ENCODE measurements around the gene MRI1. TPM values are rescaled to one million over a fixed set of nuclear protein-coding genes. Genes with fewer than 3 reads are reported as not detected.

Gene MRI1
- total RNA-seq, 1 experiment from 2014 or later, result 30.2 TPM

- Mint-ChIP-seq H3K27me3 (ENCODE audit: unreplicated experiment) (no peaks in the 10 kb centered on the region), H3K36me3 (ENCODE audit: insufficient read depth, unreplicated experiment) (no peaks in the 10 kb centered on the region), H3K9me3 (ENCODE audit: low read depth, unreplicated experiment) (no peaks in the 10 kb centered on the region), H3K4me1 (ENCODE audit: low read depth, unreplicated experiment) (no peaks in the 10 kb centered on the region), H3K4me3 (ENCODE audit: low read depth, unreplicated experiment) (no peak overlapping the region), H3K27ac (ENCODE audit: unreplicated experiment) (no peak overlapping the region)
- no peak for TF ChIP-seq CTCF (IDR thresholded peaks at IDR 0.05; ENCODE audit: unreplicated experiment)
- no TSS peak for BruUV-seq (replicated peaks)
- intact Hi-C loops (cut with micrococcal nuclease; ENCODE audit: unreplicated experiment), result no loop called here
- CTCF ChIA-PET, result no interaction called here
- DNase-seq, result no peak
Observed at GRCh38 chr19:13723206-13723605, 41.1 kb upstream of the MRI1 start.

- TF ChIP-seq CTCF (IDR thresholded peaks at IDR 0.05; ENCODE audit: unreplicated experiment), result no peak
- CTCF ChIA-PET, result no interaction called here
- peaks cover 12% of the 10 kb centered on the region for H3K4me1 Mint-ChIP-seq (ENCODE audit: low read depth, unreplicated experiment)
- H3K4me3 Mint-ChIP-seq (ENCODE audit: low read depth, unreplicated experiment), result no peak overlapping the region
- H3K27ac Mint-ChIP-seq (ENCODE audit: unreplicated experiment), result no peak overlapping the region
- no peaks in the 10 kb centered on the region for H3K27me3 Mint-ChIP-seq (ENCODE audit: unreplicated experiment)
- H3K9me3 Mint-ChIP-seq (ENCODE audit: low read depth, unreplicated experiment), result no peaks in the 10 kb centered on the region
- intact Hi-C loops (cut with micrococcal nuclease; ENCODE audit: unreplicated experiment), result no loop called here
- DNase-seq, result no peak
- no TSS peak for BruUV-seq (replicated peaks)
- peaks cover 8% of the 10 kb centered on the region for H3K36me3 Mint-ChIP-seq (ENCODE audit: insufficient read depth, unreplicated experiment)
Observed at GRCh38 chr19:13726323-13726722, 38.0 kb upstream of the MRI1 start.

GRCh38 chr19:13727798-13728197 lies 36.5 kb upstream of the MRI1 start:
- BruUV-seq (replicated peaks), result no TSS peak
- CTCF ChIA-PET, result no interaction called here
- H3K27me3 Mint-ChIP-seq (ENCODE audit: unreplicated experiment), result no peaks in the 10 kb centered on the region
- DNase-seq, result no peak
- H3K27ac Mint-ChIP-seq (ENCODE audit: unreplicated experiment), result no peak overlapping the region
- H3K9me3 Mint-ChIP-seq (ENCODE audit: low read depth, unreplicated experiment), result no peaks in the 10 kb centered on the region
- H3K4me1 Mint-ChIP-seq (ENCODE audit: low read depth, unreplicated experiment), result peaks cover 12% of the 10 kb centered on the region
- H3K36me3 Mint-ChIP-seq (ENCODE audit: insufficient read depth, unreplicated experiment), result peaks cover 16% of the 10 kb centered on the region
- no peak overlapping the region for H3K4me3 Mint-ChIP-seq (ENCODE audit: low read depth, unreplicated experiment)
- intact Hi-C loops (cut with micrococcal nuclease; ENCODE audit: unreplicated experiment), result no loop called here
- no peak for TF ChIP-seq CTCF (IDR thresholded peaks at IDR 0.05; ENCODE audit: unreplicated experiment)

GRCh38 chr19:13729859-13730258 lies 34.5 kb upstream of the MRI1 start:
- intact Hi-C loops (cut with micrococcal nuclease; ENCODE audit: unreplicated experiment), result no loop called here
- H3K36me3 Mint-ChIP-seq (ENCODE audit: insufficient read depth, unreplicated experiment), result peaks cover 16% of the 10 kb centered on the region
- DNase-seq, result no peak
- H3K9me3 Mint-ChIP-seq (ENCODE audit: low read depth, unreplicated experiment), result no peaks in the 10 kb centered on the region
- peak overlapping the region; percentile 84 for H3K27ac Mint-ChIP-seq (ENCODE audit: unreplicated experiment)
- no TSS peak for BruUV-seq (replicated peaks)
- CTCF ChIA-PET, result interaction anchor here (0.6 to 1.2 kb wide), 3 partner anchors 9 to 435 kb away, joined by 3 to 4 read pairs (median 3); no protein-coding TSS in a partner anchor
- H3K27me3 Mint-ChIP-seq (ENCODE audit: unreplicated experiment), result no peaks in the 10 kb centered on the region
- no peak for TF ChIP-seq CTCF (IDR thresholded peaks at IDR 0.05; ENCODE audit: unreplicated experiment)
- H3K4me3 Mint-ChIP-seq (ENCODE audit: low read depth, unreplicated experiment), result no peak overlapping the region
- peaks cover 12% of the 10 kb centered on the region for H3K4me1 Mint-ChIP-seq (ENCODE audit: low read depth, unreplicated experiment)
